Activated T-cell treated with anti-CD3 and anti-CD28 coated beads for 48 hours (primary cell): ENCODE results near the gene IFRD2.
"Not testable (repeated sequence)": the region's sequence is repeated elsewhere in the genome, so short reads cannot be mapped to it uniquely, and the experiment has no call there.

Source experiments
- DNase-seq: peaks from one replicate; pipeline ENCODE4 v3.0.0-alpha.2; 2020; ENCODE audit warnings: low read depth

The IFRD2 gene

DNA sequence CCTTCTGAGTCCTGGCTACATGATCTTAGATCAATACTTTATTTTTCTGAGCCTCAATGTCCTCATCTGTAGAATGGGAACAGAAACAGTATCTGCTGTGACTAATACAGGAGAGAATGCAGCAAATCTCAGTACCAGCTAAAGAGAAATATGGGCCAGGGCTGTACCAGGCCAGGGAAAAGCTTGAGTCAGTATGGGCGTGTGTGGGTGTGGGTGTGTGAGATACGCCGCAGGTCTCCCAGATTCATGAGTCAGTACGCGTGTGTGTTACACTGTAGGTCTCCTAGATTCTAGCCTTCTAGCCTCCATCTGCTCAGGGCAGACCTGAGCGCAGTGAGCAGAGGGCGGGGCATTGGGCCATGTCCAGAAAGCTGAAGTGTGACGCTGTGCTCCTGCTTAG, 41.0 kb downstream of the IFRD2 start:
- peak; percentile 49 for DNase-seq

DNA sequence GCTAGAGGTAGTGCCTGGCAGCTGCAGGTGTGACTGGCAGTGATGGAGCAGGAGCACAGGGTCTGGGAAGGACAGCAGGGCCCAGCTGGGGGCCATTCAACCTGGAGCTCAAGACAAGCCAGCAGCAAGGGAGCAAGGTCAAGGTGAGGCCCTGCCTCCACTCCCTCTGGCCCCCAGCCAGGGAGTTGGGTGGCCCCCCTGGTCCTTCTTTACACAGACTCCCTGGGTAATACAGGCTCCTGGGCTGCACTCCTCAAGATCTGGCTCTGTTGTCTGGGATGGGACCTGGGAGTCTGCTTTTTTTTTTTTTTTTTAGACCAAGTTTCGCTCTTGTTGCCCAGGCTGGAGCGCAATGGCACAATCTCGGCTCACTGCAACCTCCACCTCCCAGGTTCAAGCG, 41.7 kb downstream of the IFRD2 start:
- DNase-seq, result no peak

DNA sequence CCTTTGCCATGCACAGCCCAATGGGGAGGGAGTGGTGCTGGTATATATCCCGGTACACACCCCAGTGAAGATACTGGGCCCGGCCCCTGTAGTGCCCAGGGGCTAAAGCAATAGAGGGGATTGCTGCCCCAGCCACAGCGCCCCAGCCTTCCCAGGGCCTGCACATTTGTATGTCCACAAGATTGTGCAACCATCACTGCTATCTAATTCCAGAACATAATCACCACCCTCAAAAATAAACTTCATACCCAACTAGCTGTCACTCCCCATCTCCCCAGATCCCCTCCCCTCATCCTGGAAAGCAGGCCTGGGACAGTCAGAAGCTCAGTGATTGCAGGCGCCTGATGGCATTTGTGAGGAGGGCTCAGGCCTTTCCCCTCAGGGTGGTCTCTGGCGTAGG, 42.8 kb downstream of the IFRD2 start:
- no peak for DNase-seq

DNA sequence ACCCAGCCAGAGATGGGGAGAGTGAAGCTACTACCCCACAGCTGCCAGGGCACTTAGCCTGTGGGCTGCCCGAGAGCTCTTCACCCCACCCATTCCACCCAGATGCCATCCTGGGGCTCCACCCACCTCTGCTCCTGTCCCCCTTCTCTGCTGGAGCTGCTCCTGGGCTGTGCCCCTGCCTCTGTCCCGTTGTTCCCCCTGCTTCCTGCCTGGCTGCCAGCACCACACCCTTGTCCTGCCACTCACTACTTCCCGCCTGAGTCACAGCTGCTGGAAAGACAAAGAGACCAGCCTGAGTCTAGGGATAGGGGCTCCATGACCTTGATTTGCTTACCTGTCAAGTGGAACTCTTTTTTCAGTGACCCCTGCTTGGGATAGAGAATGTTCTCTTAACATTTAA, 43.8 kb downstream of the IFRD2 start:
- DNase-seq, result no peak

DNA sequence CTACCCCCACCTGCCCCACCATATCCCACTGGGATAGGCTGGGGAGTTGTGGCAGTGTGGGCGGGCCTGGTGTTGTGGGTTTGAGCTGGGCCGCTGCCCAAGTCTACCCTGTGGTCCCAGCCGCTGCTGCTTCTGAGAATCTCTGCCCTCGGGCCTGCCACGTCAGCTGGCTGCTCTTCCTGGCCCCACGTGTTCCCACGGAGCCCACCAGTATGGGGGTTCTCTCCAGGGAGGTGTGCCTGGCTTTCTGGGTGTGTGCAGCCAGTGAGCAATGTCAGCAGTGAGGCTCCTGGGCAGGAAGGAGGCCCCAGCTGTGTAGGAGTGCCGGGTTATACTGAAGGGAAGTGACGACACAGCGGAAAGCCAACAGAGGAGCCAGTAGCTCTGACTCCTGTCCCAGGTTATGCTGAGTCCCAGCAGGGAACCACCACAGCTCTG, 45.7 kb downstream of the IFRD2 start:
- peak; percentile 82 for DNase-seq

DNA sequence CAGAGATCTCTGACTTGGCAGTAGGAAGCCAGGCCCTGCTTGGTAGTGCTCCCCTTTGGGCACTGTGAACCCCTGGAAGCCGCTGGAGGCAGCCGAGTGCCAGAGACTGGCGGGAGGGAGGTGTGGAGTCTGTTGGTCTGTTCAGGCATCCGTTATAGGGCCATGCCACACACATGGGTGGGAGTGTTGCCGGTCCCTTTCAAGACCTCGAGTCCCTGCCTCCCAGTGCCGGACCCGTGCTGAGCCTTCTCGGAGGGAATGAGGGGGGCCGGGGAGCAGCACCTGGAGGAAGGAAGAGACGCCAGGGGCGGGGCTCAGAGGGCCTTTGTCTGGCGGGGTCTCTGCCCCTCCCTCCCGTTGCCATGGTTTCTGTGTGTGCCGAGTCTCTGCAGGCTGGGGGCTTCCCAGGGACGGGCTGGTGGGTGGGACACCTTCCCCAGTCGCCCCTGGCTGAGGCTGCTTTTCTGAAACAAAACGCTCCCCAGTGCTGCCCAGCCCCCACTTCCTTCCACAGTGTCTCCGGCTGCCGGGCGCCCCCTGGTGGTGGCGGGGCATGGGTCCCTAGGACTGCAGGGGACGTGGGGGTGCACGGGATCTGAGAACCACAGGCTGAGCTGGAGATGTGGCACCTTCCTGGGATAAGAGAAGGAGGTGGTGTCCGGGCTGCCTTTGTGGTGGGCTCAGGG, 46.3 kb downstream of the IFRD2 start:
- DNase-seq, result peak; percentile 94

DNA sequence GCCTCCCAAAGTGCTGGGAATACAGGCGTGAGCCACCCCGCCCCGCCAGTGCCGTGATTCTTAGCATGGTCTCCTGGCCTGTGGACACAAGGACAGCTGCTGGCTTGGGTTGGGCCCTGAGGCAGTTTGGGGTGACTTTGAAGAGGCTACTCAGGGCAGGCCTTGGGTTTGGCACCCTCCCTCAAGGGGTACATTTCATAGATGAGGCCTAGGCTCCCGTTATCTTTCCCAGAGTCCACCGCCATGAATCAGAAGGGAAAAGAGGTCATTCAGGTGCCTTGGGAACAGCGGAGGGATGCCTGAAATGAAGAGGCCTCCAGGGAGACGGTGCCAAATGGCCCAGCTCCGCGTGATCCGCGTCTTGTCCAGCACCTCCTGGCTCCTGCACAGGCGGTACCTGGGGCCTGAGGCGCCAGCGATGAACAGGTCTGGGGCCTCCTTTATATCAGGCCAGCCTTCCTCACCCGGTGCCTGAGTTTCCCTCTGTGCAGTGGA, 46.9 kb downstream of the IFRD2 start:
- no peak for DNase-seq

DNA sequence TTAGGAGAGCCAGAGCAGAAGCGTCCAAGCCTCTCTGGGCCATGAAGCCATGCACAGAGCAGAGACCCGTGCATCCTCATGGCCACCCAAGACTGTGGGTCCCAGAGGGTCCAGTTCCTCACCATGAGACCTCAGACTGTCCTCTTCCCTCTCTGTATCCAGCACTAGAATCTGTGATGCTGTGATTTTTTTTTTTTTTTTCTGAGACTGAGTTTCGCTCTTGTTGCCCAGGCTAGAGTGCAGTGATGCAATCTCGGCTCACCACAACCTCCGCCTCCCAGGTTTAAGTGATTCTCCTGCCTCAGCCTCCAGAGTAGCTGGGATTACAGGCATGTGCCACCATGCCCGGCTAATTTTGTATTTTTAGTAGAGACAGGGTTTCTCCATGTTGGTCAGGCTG, 47.4 kb downstream of the IFRD2 start:
- not testable (repeated sequence) for DNase-seq

DNA sequence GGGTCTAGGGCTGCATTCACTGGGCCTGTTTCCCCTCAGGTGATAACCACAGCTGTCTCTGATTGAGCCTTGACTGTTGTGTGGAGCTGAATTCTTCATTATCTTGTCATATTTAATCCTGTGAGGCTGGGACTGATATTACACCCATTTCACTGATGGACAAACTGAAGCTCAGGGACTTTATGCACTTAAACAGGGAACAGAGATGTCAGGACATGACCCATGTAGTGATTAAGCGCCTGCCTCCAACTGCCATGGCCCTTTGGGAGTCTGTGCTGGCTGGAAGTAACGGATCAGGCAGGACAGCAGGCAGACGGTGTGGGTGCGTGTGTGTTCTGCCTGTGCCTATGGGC, 48.7 kb downstream of the IFRD2 start:
- no peak for DNase-seq

DNA sequence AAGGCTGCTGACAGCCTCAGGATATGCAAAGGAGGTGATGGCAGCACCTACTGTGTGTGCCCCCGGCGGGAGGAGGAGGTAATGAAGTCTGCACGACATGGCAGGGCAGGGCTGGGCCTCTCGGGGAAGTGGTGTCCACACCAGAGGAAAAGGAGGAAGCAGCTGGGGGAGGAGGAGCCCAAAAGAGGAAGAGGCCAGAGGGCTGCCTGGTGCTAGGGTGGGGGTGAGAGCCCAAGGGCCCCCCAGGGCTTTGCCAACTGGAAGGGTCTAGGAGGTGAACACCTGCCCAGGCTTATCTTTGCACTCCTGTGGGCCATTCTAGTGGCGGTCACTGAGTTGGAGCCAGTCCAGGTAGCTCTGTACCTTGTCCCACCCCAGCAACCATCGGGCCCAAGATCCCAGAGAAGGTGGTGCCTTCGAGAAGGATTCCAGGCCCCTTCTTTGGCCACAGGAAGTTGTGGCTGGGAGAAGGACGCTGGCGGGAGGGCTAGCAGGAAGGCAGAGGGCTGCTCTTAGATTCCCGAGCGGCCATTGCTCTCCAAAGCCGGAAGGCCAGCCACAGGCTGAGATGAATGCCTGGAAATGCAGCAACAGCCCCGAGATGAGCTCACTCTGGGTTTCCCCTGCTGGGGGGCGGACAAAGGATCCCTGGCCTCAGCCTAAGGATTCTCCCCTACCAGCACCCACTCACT, 49.2 kb downstream of the IFRD2 start:
- DNase-seq, result peak; percentile 33

DNA sequence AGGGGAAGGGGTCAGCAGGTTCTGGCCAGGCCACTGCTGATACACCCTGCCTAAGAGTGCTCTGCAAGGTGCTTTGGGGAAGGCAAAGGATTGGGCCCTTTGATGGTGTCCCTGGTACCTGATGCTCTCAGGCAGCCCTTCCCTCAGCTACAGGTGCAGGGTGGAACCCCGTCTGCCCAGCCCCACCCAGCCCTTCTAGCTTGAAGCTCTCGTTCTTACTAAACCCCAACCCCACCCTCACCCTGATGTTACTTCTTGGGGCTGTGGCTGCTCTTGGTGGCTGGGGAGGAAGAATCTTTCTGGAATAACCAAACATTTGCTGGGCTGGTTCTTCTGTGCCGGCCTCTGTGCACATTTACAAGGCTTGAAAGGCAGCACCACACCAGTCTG, 49.9 kb downstream of the IFRD2 start:
- no peak for DNase-seq

DNA sequence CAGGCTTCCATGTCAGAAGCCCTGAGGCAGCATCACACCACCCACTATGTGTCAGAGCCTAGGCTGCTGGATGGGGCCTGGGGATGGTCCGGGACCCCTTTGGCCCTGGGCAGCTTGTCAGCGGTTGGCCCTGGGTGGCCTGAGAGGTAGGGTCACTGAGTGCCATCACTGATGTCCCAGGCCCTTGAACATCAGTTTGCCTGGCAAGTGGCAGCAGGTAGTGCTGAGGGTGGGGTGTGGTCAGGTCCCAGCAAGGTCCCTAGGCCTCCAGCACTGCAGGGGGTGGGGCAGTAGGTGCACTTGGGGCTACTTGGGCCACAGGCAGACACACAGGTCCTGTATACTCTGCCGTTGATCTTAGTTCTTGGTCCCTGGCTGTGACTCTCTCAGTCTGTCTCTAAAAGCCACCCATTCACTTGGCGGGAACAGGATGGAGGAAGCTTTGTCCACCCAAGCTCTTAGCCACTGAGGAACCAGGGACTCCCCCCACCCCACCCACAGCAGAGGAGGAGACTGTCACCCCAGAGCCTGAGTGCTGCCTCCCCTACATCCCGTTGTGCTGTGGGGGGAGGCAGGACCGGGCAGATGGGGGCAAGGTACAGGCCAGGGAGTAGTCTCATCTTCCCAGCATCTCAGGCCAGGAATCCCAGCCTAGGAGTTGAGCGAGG, 50.4 kb downstream of the IFRD2 start:
- no peak for DNase-seq

DNA sequence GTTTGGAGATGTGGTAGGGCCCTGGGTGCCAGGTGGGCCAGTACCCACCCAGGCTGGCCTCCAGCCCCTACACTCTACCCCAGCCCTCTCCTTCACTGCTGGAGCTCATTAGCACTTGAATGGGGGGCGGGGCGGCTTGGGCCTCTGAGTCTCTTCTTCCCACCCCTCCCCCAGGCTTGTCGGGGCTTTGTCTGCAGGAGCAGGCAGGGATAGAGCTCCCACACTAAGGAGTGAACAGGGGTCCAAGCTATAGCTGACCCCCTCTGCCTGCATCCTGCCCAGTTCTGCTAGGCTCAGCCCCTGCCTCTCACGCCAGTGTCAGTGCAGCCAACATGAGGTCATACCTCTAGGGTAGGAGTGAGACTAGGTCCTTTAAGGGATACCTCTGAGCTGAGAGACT, 51.1 kb downstream of the IFRD2 start:
- DNase-seq, result no peak

DNA sequence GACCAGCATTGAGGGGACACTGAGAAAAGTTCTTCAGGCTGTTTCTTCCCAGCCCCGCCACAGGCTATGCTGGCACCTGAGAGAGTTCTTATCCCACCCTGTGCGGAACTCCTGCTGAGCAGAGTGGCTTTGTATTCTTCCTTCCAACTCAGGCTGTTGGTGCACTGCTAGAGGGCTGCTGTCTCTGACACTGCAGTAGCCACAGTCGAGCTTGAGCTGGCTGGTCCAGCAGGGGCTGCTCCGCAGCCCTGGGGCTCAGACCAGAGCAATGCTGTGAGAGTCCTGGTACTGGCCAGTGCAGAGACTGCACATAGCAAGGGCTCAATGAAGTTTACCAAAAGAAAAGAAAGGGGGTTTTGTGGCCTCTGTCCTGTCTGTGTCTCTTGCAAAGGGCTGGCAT, 52.6 kb downstream of the IFRD2 start:
- no peak for DNase-seq

DNA sequence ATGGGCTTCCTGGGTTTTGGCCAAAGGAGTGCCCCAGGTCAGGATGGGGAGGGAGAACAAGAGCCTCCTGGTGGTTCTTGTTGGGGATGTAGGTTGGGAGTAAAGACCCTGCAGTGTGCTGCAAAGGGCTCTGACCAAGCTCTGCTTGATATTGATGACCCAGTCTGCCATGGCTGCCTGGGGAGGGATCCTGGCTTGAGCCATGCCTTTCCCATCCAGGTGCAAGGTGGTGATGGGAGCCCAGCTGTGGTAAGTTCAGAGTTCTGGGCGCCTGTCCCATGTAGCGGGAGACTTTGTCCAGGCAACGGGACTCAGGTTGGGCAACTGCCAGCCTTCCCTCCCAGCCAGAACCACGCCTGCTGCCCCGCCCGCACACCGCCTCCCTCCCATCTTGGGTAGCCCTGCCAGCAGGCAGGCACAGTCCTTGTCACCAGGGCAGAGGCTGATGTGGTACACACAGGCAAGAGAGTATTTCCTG, 53.6 kb downstream of the IFRD2 start:
- DNase-seq, result no peak

DNA sequence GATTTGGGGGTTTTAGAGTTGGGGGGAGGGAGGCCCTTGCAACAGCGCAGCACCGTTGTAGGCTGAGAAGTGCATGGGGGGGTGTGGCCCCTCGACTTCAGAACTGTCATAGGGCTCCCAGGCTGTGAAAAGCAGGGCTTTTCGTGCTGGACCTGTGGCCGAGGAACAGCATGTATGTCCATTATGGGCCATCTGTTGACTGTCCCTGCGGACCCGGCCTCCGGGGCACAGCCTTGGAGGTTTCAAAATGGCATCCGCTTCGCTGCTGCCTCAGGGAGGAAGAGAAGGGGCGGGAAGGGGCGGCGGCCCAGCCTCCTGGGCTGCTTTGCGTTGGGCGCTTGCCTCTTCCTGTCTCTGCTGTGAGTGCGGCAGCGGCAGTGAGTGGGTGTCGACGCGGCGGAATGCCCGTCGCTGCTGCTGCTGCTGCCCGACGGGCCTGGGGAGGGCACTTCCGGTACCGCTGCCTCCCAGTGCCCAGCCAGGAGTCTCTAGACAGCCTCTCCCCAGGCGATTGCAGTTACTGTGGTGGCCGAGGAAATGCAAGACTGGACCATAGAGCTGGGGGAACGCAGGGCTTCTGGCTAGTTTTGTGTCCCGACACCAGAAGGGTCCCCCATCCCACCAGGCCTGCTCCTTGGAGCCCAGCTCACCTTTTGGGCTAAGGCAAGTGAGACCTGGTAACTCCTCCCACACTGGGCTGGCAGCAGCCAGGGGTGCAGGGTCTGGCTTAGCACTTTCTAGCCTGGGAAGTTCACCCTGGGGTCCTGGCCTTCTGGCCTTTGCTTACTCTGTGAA, 54.3 kb downstream of the IFRD2 start:
- DNase-seq, result peak; percentile 87
